GM23248 (cell line): ENCODE measurements around the gene UHMK1. TPM values are rescaled to one million over a fixed set of nuclear protein-coding genes. Genes with fewer than 3 reads are reported as not detected.
A peak's percentile ranks its signal among the peaks of the same experiment; 100 is the strongest.
"Not testable (repeated sequence)": the region's sequence is repeated elsewhere in the genome, so short reads cannot be mapped to it uniquely, and the experiment has no call there.

Source experiments
- DNase-seq: peaks from one replicate; pipeline ENCODE4 v3.0.0-alpha.2; 2015
- H2AFZ ChIP-seq: fragments of 200-600 bp; sonication (generic); 2 replicates; pipeline ENCODE4 v1.6.1; 2016; ENCODE audit warnings: antibody characterized with exemption
- H3F3A ChIP-seq: fragments of 200-600 bp; sonication (generic); 2 replicates; pipeline ENCODE4 v1.6.1; 2016; ENCODE audit warnings: mild to moderate bottlenecking, antibody characterized with exemption, mixed run types; ENCODE audit not compliant: insufficient read depth
- H3K27ac ChIP-seq: fragments of 200-600 bp; sonication (generic); 2 replicates; pipeline ENCODE4 v1.5.1; 2016; ENCODE audit warnings: mild to moderate bottlenecking
- H3K27me3 ChIP-seq: fragments of 200-600 bp; sonication (generic); replicated peaks from 2 replicates; pipeline ENCODE4 v1.6.1; 2016; ENCODE audit warnings: mild to moderate bottlenecking; ENCODE audit not compliant: insufficient read depth
- H3K36me3 ChIP-seq: fragments of 200-600 bp; sonication (generic); 2 replicates; pipeline ENCODE4 v1.6.1; 2016; ENCODE audit warnings: low read depth, mild to moderate bottlenecking
- H3K4me1 ChIP-seq: fragments of 200-600 bp; sonication (generic); 2 replicates; pipeline ENCODE4 v1.6.1; 2016; ENCODE audit warnings: mild to moderate bottlenecking; ENCODE audit not compliant: insufficient read depth
- H3K4me2 ChIP-seq: fragments of 200-600 bp; sonication (generic); one replicate; pipeline ENCODE4 v1.6.1; 2016; ENCODE audit warnings: mild to moderate bottlenecking; ENCODE audit not compliant: unreplicated experiment
- H3K4me3 ChIP-seq: fragments of 200-600 bp; sonication (generic); 2 replicates; pipeline ENCODE4 v1.5.1; 2016; ENCODE audit warnings: mild to moderate bottlenecking
- H3K79me2 ChIP-seq: fragments of 200-600 bp; sonication (generic); 2 replicates; pipeline ENCODE4 v1.6.1; 2016; ENCODE audit warnings: mild to moderate bottlenecking; ENCODE audit not compliant: insufficient read depth
- H3K9ac ChIP-seq: fragments of 200-600 bp; sonication (generic); 2 replicates; pipeline ENCODE4 v1.6.1; 2016; ENCODE audit warnings: mild to moderate bottlenecking
- H3K9me2 ChIP-seq: fragments of 200-600 bp; sonication (generic); 2 replicates; pipeline ENCODE4 v1.6.1; 2016; ENCODE audit warnings: mixed run types, mild to moderate bottlenecking, moderate library complexity; ENCODE audit not compliant: insufficient read depth
- H3K9me3 ChIP-seq: fragments of 200-600 bp; sonication (generic); one replicate; pipeline ENCODE4 v1.6.1; 2017; ENCODE audit warnings: low read depth
- H4K20me1 ChIP-seq: fragments of 200-600 bp; sonication (generic); 2 replicates; pipeline ENCODE4 v1.6.0; 2016; ENCODE audit not compliant: insufficient read depth
- EZH2 ChIP-seq: fragments of 200-600 bp; sonication (generic); IDR thresholded peaks from 2 replicates; pipeline ENCODE4 v1.6.1; 2018; ENCODE audit warnings: antibody characterized with exemption, mild to moderate bottlenecking; ENCODE audit not compliant: insufficient read depth, poor library complexity, severe bottlenecking
- EZH2phosphoT487 ChIP-seq: fragments of 200-600 bp; sonication (generic); IDR thresholded peaks from 2 replicates; pipeline ENCODE4 v1.6.1; 2018; ENCODE audit warnings: antibody characterized with exemption, moderate library complexity, mild to moderate bottlenecking, low read depth; ENCODE audit not compliant: insufficient read depth
- WGBS, 2 experiments: methylation state at CpG; one replicate each; pipeline ENCODE4 v1.1.6; 2015 to 2017; ENCODE audit warnings: low lambda C conversion rate in 2 of 2, low coverage in 1 of 2; ENCODE audit errors: missing lambda C conversion rate in 2 of 2; 5-methylcytosine and 5-hydroxymethylcytosine counted together
- in situ Hi-C: fragments of 300-500 bp; cut with MboI; formaldehyde crosslinking; loops from 2 replicates; pipeline ENCODE4 v1.15.0; 2020
- polyA plus RNA-seq: library from polyadenylated mRNA; unstranded; fragments of >200 nt; fragmentation: Nextera tagmentation; extraction: Ambion mirVana; gene quantifications from 2 replicates; pipeline ENCODE4 v1.2.1, GENCODE V29; 2016
- total RNA-seq: library from RNA; depleted of rRNA; stranded (reverse); fragments of >200 nt; shearing (Covaris generic); gene quantifications from 2 replicates; pipeline ENCODE4 v1.2.3, GENCODE V29; 2014

The UHMK1 gene
- total and polyA plus RNA-seq, 2 experiments from 2014 or later, result 20.1 to 60.6 TPM

GRCh38 chr1:162564762-162565218 is 67.2 kb downstream of the UHMK1 start:
- TF ChIP-seq EZH2 (no peak), EZH2phosphoT487 (no peak)
- in situ Hi-C loops, result no loop called here
- H3F3A ChIP-seq, result peaks cover 84% of the 10 kb centered on the region
- no peaks in the 10 kb centered on the region for H3K9me2 ChIP-seq
- H3K4me1 ChIP-seq, result peaks cover 53% of the 10 kb centered on the region
- peak overlapping the region; percentile 87 for H3K4me2 ChIP-seq
- H3K27ac ChIP-seq, result peak overlapping the region; percentile 98
- peaks cover 82% of the 10 kb centered on the region for H3K79me2 ChIP-seq
- H4K20me1 ChIP-seq, result peaks cover 44% of the 10 kb centered on the region; the same call in 1 of the 2 replicates
- H3K9me3 ChIP-seq, result no peaks in the 10 kb centered on the region
- DNase-seq, result peak; percentile 60
- peak overlapping the region; percentile 97 for H3K9ac ChIP-seq
- H2AFZ ChIP-seq, result no peak overlapping the region
- H3K4me3 ChIP-seq, result peak overlapping the region; percentile 88
- 60 to 63% methylated on average over 5 of the region's 5 CpGs for WGBS, 2 experiments
- H3K27me3 ChIP-seq, result no peaks in the 10 kb centered on the region
- peaks cover 45% of the 10 kb centered on the region for H3K36me3 ChIP-seq

DNA sequence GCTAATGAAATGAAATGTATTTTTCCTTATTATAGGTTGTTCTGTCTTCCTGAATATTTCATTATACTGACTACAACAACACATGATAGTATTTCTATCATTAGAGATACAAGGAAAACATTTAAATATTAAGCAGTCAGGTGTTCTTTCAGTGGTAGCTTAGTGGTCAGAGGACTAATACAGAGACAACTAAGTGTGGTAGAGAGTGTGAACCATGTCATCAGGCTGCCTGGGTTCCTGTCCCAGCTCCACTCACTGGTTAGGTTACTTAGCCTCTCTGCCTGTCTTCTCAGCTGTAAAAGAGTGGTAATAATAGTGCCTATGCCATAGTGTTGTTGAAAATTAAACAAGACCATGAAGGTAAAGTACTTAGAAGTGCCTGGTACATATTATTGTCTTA is 67.8 kb downstream of the UHMK1 start:
- Histone ChIP-seq H3F3A (peaks cover 86% of the 10 kb centered on the region), H3K79me2 (peaks cover 89% of the 10 kb centered on the region), H3K9ac (peak overlapping the region; percentile 97), H3K9me3 (no peaks in the 10 kb centered on the region), H3K4me2 (peak overlapping the region; percentile 87), H3K27me3 (no peaks in the 10 kb centered on the region), H3K36me3 (peaks cover 50% of the 10 kb centered on the region), H4K20me1 (peaks cover 44% of the 10 kb centered on the region; the same call in 1 of the 2 replicates), H2AFZ (no peak overlapping the region), H3K27ac (0 out of 2 replicates have a peak overlapping the region, but pooled peaks have one; percentile 98), H3K4me3 (peak overlapping the region; percentile 88), H3K9me2 (no peaks in the 10 kb centered on the region), H3K4me1 (peaks cover 55% of the 10 kb centered on the region)
- in situ Hi-C loops, result no loop called here
- TF ChIP-seq EZH2, result no peak
- no peak for TF ChIP-seq EZH2phosphoT487
- DNase-seq, result no peak

- Histone ChIP-seq H3K9me3 (no peaks in the 10 kb centered on the region), H3K27me3 (no peaks in the 10 kb centered on the region), H3K36me3 (peaks cover 65% of the 10 kb centered on the region), H3K4me3 (peak overlapping the region; percentile 14), H2AFZ (no peak overlapping the region), H3K4me2 (peak overlapping the region; percentile 87), H3F3A (peaks cover 96% of the 10 kb centered on the region), H3K9me2 (no peaks in the 10 kb centered on the region), H3K27ac (no peak overlapping the region), H3K79me2 (peaks cover 100% of the 10 kb centered on the region), H4K20me1 (peaks cover 44% of the 10 kb centered on the region; the same call in 1 of the 2 replicates), H3K9ac (no peak overlapping the region), H3K4me1 (peaks cover 65% of the 10 kb centered on the region)
- TF ChIP-seq EZH2phosphoT487 (no peak), EZH2 (no peak)
- no peak for DNase-seq
- in situ Hi-C loops, result no loop called here
- WGBS, 2 experiments, result 91 to 100% methylated on average over 1 of the region's 1 CpG
Observed at GRCh38 chr1:162566870-162567269, 69.3 kb downstream of the UHMK1 start.

GRCh38 chr1:162568802-162569201 is 71.2 kb downstream of the UHMK1 start:
- TF ChIP-seq EZH2 (no peak), EZH2phosphoT487 (no peak)
- Histone ChIP-seq H3K27me3 (no peaks in the 10 kb centered on the region), H3K9me3 (no peaks in the 10 kb centered on the region), H3K4me3 (0 out of 2 replicates have a peak overlapping the region, but pooled peaks have one; percentile 3), H3K4me2 (peak overlapping the region; percentile 10), H3K36me3 (peaks cover 73% of the 10 kb centered on the region), H4K20me1 (peaks cover 52% of the 10 kb centered on the region; the same call in 1 of the 2 replicates), H3K4me1 (peaks cover 83% of the 10 kb centered on the region), H3K9ac (no peak overlapping the region), H3F3A (peaks cover 94% of the 10 kb centered on the region), H2AFZ (no peak overlapping the region), H3K27ac (no peak overlapping the region), H3K79me2 (peaks cover 100% of the 10 kb centered on the region), H3K9me2 (no peaks in the 10 kb centered on the region)
- WGBS, 2 experiments, result 80 to 85% methylated on average over 4 of the region's 4 CpGs
- in situ Hi-C loops, result no loop called here
- DNase-seq, result no peak

- Histone ChIP-seq H3K4me3 (no peak overlapping the region; the same call in 1 of the 2 replicates), H3K79me2 (peaks cover 100% of the 10 kb centered on the region), H3K4me1 (peaks cover 78% of the 10 kb centered on the region), H4K20me1 (peaks cover 37% of the 10 kb centered on the region; the same call in 1 of the 2 replicates), H3K9me3 (no peaks in the 10 kb centered on the region), H3K9ac (no peak overlapping the region), H3K27me3 (no peaks in the 10 kb centered on the region), H3K36me3 (peaks cover 76% of the 10 kb centered on the region), H3K9me2 (no peaks in the 10 kb centered on the region), H2AFZ (no peak overlapping the region), H3F3A (peaks cover 89% of the 10 kb centered on the region), H3K4me2 (peak overlapping the region; percentile 19), H3K27ac (peak overlapping the region; percentile 46; the same call in 1 of the 2 replicates)
- WGBS, 2 experiments, result 91 to 95% methylated on average over 1 of the region's 1 CpG
- no peak for DNase-seq
- in situ Hi-C loops, result no loop called here
- TF ChIP-seq EZH2 (no peak), EZH2phosphoT487 (no peak)
Observed at GRCh38 chr1:162570718-162571117, 73.1 kb downstream of the UHMK1 start.

DNA sequence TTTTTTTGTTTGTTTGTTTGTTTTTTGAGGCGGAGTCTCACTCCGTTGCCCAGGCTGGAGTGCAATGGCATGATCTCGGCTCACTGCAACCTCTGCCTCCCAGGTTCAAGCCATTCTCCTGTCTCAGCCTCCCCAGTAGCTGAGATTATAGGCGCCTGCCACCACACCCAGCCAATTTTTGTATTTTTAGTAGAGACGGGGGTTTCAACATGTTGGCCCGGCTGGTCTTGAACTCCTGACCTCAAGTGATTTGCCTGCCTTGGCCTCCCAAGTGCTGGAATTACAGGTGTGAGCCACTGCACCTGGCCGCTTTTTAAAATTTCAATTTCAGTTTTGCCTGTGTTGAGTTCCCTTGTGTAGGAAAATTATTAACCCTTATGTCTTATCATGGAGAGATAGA is 73.5 kb downstream of the UHMK1 start:
- H3K9me3 ChIP-seq, H2AFZ ChIP-seq, H3K4me2 ChIP-seq, DNase-seq, in situ Hi-C loops, H3K9me2 ChIP-seq, H3K27me3 ChIP-seq, H3K4me3 ChIP-seq: not testable (repeated sequence)
- peaks cover 40% of the 10 kb centered on the region; the same call in 1 of the 2 replicates for H4K20me1 ChIP-seq
- 0 out of 2 replicates have a peak overlapping the region, but pooled peaks have one; percentile 34 for H3K9ac ChIP-seq
- H3K36me3 ChIP-seq, result peaks cover 76% of the 10 kb centered on the region
- peaks cover 100% of the 10 kb centered on the region for H3K79me2 ChIP-seq
- H3K27ac ChIP-seq, result peak overlapping the region; percentile 46; the same call in 1 of the 2 replicates
- peaks cover 89% of the 10 kb centered on the region for H3F3A ChIP-seq
- peaks cover 74% of the 10 kb centered on the region for H3K4me1 ChIP-seq
- WGBS, 2 experiments, result 69 to 75% methylated on average over 7 of the region's 7 CpGs
